GM23338 (cell line): Measurements from ENCODE around the gene KLKB1.

Source experiments
- CREB1 ChIP-seq: fragments of 250-450 bp; sonication (Bioruptor Pico); IDR thresholded peaks from 2 replicates; pipeline ENCODE4 v1.5.0; 2020; ENCODE audit warnings: low read depth, mild to moderate bottlenecking, moderate library complexity
- EZH2 ChIP-seq: fragments of 200-600 bp; sonication (generic); IDR thresholded peaks from one replicate; pipeline ENCODE4 v1.8.0; 2017; ENCODE audit warnings: antibody characterized with exemption, mild to moderate bottlenecking, low read depth; ENCODE audit not compliant: unreplicated experiment
- EZH2phosphoT487 ChIP-seq: fragments of 200-600 bp; sonication (generic); IDR thresholded peaks from one replicate; pipeline ENCODE4 v1.8.1; 2018; ENCODE audit warnings: antibody characterized with exemption; ENCODE audit not compliant: unreplicated experiment
- JUNB ChIP-seq: IDR thresholded peaks from one replicate; pipeline ENCODE4 v1.6.1; 2016; ENCODE audit warnings: antibody characterized with exemption; ENCODE audit not compliant: unreplicated experiment
- POLR2AphosphoS5 ChIP-seq: IDR thresholded peaks from 2 replicates; pipeline ENCODE4 v1.6.1; 2016; ENCODE audit warnings: antibody characterized with exemption, low read depth
- STAT1 ChIP-seq: IDR thresholded peaks from one replicate; pipeline ENCODE4 v1.6.1; 2016; ENCODE audit warnings: antibody characterized with exemption; ENCODE audit not compliant: unreplicated experiment
- ZNF114 ChIP-seq: fragments of 250-450 bp; sonication (Bioruptor Pico); IDR thresholded peaks from 2 replicates; pipeline ENCODE4 v1.5.0; 2020; ENCODE audit warnings: mild to moderate bottlenecking, moderate library complexity
- ZNF331 ChIP-seq: fragments of 250-450 bp; sonication (Bioruptor Pico); IDR thresholded peaks from 2 replicates; pipeline ENCODE4 v1.5.0; 2020; ENCODE audit warnings: low read depth, mild to moderate bottlenecking, moderate library complexity
- TF ChIP-seq, protein P1 (sequence below), 2 experiments: fragments of 200-600 bp in 1 of 2; sonication (generic) in 1 of 2; conservative IDR thresholded peaks; 2 replicates each; pipeline versions ENCODE4 v1.5.1 to v1.6.1; 2016 to 2017; ENCODE audit warnings: antibody characterized with exemption in 2 of 2, low read depth in 2 of 2, mild to moderate bottlenecking in 2 of 2, moderate library complexity in 1 of 2
- TF ChIP-seq, protein P2 (sequence below): IDR thresholded peaks from one replicate; pipeline ENCODE4 v1.6.1; 2018; ENCODE audit warnings: antibody characterized with exemption; ENCODE audit not compliant: unreplicated experiment
- TF ChIP-seq, protein P3 (sequence below): IDR thresholded peaks from 2 replicates; pipeline ENCODE4 v1.6.1; 2016; ENCODE audit warnings: antibody characterized with exemption

DNA sequence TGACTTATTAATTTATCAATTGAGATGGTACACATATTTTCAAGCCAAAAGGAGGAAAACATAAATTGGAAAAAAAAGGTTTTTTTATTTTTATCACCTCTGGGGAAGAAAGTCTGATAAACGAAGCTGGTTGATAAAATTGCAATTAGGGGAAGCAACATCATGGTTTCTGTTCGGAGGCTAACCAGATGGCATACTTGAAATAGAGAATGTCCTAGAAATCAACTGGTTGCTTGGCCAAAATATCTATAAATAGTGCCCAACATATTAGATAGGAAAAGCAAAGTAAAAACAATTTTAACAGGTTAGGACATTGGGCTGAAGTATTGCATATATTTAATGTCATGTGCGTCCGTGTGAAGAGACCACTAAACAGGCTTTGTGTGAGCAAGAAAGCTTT lies 14.3 kb downstream of the KLKB1 start:
- TF ChIP-seq EZH2 (no peak), EZH2phosphoT487 (no peak), POLR2AphosphoS5 (0 out of 2 replicates have a peak, but pooled peaks have one; percentile 28), JUNB (no peak), CREB1 (CRISPR knock-in tag) (no peak), ZNF114 (no peak), ZNF331 (CRISPR knock-in tag) (no peak), STAT1 (no peak)
- TF ChIP-seq, protein P1, sequence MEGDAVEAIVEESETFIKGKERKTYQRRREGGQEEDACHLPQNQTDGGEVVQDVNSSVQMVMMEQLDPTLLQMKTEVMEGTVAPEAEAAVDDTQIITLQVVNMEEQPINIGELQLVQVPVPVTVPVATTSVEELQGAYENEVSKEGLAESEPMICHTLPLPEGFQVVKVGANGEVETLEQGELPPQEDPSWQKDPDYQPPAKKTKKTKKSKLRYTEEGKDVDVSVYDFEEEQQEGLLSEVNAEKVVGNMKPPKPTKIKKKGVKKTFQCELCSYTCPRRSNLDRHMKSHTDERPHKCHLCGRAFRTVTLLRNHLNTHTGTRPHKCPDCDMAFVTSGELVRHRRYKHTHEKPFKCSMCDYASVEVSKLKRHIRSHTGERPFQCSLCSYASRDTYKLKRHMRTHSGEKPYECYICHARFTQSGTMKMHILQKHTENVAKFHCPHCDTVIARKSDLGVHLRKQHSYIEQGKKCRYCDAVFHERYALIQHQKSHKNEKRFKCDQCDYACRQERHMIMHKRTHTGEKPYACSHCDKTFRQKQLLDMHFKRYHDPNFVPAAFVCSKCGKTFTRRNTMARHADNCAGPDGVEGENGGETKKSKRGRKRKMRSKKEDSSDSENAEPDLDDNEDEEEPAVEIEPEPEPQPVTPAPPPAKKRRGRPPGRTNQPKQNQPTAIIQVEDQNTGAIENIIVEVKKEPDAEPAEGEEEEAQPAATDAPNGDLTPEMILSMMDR (conservative IDR thresholded peaks at IDR 0.05; ENCODE audit: low read depth in 2 of 2), result no peak
- TF ChIP-seq, protein P2, sequence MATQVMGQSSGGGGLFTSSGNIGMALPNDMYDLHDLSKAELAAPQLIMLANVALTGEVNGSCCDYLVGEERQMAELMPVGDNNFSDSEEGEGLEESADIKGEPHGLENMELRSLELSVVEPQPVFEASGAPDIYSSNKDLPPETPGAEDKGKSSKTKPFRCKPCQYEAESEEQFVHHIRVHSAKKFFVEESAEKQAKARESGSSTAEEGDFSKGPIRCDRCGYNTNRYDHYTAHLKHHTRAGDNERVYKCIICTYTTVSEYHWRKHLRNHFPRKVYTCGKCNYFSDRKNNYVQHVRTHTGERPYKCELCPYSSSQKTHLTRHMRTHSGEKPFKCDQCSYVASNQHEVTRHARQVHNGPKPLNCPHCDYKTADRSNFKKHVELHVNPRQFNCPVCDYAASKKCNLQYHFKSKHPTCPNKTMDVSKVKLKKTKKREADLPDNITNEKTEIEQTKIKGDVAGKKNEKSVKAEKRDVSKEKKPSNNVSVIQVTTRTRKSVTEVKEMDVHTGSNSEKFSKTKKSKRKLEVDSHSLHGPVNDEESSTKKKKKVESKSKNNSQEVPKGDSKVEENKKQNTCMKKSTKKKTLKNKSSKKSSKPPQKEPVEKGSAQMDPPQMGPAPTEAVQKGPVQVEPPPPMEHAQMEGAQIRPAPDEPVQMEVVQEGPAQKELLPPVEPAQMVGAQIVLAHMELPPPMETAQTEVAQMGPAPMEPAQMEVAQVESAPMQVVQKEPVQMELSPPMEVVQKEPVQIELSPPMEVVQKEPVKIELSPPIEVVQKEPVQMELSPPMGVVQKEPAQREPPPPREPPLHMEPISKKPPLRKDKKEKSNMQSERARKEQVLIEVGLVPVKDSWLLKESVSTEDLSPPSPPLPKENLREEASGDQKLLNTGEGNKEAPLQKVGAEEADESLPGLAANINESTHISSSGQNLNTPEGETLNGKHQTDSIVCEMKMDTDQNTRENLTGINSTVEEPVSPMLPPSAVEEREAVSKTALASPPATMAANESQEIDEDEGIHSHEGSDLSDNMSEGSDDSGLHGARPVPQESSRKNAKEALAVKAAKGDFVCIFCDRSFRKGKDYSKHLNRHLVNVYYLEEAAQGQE, result no peak
- TF ChIP-seq, protein P3, sequence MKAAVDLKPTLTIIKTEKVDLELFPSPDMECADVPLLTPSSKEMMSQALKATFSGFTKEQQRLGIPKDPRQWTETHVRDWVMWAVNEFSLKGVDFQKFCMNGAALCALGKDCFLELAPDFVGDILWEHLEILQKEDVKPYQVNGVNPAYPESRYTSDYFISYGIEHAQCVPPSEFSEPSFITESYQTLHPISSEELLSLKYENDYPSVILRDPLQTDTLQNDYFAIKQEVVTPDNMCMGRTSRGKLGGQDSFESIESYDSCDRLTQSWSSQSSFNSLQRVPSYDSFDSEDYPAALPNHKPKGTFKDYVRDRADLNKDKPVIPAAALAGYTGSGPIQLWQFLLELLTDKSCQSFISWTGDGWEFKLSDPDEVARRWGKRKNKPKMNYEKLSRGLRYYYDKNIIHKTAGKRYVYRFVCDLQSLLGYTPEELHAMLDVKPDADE, result no peak
